GM19043 (cell line): Measurements from ENCODE around the gene LSAMP.
"Not testable (repeated sequence)": the region's sequence is repeated elsewhere in the genome, so short reads cannot be mapped to it uniquely, and the experiment has no call there.

Experiments
- ATAC-seq: cut with Tn5 transposase; IDR thresholded peaks from one replicate; pipeline ENCODE4 v1.9.1; 2021; ENCODE audit warnings: low read depth; ENCODE audit not compliant: unreplicated experiment

LSAMP gene

GRCh38 chr3:115862099-115862498 is 583.2 kb downstream of the LSAMP start:
- ATAC-seq = no peak

DNA sequence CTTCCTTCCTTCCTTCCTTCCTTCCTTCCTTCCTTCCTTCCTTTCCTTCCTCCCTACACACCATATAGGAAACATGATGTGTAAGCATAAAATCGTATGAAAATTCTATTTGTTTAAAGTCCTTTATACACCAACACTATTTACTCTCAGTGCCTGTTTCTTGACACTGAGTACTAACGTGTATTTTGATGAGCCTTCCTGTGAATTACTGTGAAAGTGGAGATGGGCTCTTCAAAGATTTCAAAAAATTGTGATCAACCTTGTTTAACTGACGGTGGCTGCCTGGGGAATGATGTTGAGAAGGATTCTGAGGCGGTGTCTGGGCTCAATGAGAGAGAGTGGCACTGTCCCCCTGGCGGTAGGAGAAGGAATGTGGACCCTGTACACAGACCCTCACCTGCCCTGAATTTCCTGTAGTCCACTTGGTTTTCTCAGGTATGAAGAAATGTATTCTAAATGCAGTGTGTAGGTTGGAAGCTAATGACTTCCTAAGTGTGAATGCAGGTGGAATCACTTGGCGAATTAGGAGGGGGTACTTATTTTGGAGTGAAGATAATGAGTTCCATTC is 584.0 kb downstream of the LSAMP start:
- no peak for ATAC-seq

GRCh38 chr3:115860766-115861165 is 584.5 kb downstream of the LSAMP start:
- no peak for ATAC-seq

DNA sequence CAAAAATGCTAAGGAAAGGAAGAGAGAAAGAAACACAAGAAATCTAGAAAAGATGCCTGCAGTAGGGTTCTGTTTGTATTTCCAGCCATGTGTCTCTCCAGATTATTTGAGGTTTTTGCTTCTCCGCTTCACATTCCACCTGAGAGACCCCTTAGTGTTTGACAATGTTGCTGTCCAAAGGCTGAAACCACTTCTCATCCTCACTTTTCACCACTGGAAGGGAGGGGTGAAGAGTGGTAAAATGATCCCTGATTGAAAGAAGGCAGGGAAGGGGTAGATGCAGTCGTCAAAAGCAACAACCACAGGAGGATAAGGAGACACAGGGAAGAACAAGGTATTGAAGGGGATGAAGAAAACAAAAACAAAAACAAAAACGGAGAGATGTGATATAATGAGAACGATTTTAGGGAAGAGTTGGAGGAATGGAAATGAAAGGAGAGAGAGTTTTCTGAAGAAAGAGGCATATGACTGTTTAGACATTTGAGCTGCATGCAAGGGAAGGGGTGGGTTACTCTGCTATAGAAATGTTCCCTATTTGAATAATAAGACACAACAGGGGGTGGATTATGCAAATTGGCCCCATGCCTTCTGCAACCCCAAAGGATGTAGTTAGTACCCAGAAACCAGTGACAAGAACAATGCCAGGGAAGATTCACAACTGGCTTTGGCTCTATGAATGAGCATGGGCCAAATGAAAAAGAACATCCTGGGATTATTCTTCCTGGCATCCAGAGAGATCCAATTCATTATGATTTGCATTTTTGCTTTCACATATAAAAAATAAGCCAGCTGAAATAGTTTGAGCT is 586.1 kb downstream of the LSAMP start:
- no peak for ATAC-seq

- ATAC-seq = no peak
Observed at GRCh38 chr3:115857518-115858136, 587.7 kb downstream of the LSAMP start.

- ATAC-seq = no peak
Observed at GRCh38 chr3:115855911-115856310, 589.4 kb downstream of the LSAMP start.

DNA sequence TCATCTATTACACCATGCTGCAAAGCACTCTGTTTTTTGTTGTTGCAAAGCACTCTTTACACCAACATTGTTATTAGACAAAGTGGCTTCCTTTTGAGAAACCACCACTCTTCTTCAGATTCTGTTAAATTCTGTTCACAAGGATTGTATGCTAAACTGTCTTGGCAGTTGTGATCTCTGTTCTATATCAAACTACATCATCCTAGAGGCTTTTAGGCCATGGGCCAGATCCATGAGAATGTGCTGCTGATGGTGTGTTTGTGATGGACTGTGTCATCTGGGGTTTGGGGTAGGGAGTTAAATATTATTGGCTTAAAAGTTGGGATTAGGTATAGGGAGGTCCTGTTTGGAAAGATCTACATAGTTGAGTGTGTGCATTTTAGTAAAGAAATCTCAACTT is 592.2 kb downstream of the LSAMP start:
- ATAC-seq = no peak

DNA sequence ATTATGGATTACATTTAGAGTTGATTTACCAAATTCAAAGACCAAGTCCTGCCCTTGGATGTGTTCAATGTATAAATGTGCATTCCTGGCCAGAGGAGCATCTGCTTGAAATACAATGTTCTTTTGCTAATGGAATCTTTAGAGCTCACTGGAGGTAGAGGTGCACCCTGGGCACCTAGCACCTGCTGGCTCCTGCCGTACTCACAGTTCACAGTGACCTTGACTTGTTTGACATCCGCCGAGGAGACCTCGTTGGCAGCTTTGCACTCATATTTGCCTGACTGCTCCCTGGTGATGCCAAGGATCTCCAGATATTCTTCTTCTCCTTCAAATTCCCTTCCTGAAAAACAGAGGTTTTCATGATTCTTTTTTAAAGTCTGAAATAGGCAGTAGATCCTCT is 593.0 kb downstream of the LSAMP start:
- no peak for ATAC-seq

DNA sequence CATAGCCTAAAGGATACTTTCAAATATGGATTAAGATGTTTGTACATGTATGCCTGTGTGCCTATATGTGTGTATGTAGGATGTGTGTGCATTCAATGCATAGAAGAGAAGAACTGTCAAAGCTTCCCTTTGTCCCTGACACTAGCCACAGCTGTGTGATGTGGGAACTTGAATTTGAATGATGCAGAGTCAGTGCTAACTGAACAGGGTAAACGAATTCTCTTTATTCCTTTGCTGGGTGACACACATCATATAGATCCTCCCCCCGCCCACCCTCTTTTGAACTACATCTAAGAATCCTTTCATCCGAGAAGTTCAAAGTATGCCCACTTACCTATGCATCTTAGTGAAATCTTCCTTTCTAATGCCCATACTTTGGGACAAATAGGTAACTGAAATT is 593.7 kb downstream of the LSAMP start:
- ATAC-seq = no peak

- no peak for ATAC-seq
Observed at GRCh38 chr3:115848641-115849040, 596.6 kb downstream of the LSAMP start.

- no peak for ATAC-seq
Observed at GRCh38 chr3:115845986-115846385, 599.3 kb downstream of the LSAMP start.

GRCh38 chr3:115844729-115845128 is 600.6 kb downstream of the LSAMP start:
- ATAC-seq = not testable (repeated sequence)

GRCh38 chr3:115843206-115843605 is 602.1 kb downstream of the LSAMP start:
- ATAC-seq = no peak

GRCh38 chr3:115839246-115839645 is 606.0 kb downstream of the LSAMP start:
- ATAC-seq = no peak

DNA sequence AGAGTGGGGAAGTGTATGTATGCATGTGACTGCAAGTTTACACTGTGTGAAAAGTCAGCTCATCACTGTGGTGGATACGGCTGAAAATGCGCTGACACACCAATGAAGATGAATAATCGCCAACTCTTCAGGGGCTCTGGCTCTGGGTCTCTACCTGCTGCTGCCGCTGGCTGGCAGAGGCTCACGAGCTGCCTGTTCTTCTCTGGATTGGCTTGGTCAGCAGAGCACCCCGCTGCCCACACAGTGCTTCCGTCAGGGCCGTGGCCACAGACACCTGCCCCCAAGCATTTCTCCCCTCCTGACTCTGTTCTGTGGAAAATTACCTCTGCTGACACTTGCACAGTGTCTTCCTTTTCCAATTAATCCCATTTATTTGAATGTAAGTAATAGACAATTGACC is 606.5 kb downstream of the LSAMP start:
- no peak for ATAC-seq

GRCh38 chr3:115836944-115837343 is 608.3 kb downstream of the LSAMP start:
- ATAC-seq = no peak

- ATAC-seq = no peak
Observed at GRCh38 chr3:115835946-115836345, 609.3 kb downstream of the LSAMP start.

- no peak for ATAC-seq
Observed at GRCh38 chr3:115834068-115834467, 611.2 kb downstream of the LSAMP start.

DNA sequence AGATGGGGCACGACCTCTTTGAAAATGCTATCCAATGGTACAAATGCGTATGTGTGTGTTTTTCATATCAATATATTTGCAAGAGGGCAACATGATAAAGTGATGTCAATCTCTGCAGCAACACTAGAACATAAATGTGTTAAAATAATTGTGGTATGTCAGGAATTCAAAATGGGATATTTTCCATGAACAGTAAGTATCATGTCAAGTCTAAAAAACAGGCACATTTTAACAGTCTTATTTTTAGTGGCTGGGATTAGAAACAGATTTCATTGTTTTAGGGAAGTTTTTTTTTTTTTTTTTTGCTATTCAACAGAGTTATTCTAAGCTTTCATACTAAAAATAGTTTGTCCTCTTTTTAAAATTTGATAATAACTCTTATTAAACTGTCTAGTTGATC is 612.2 kb downstream of the LSAMP start:
- ATAC-seq = no peak

- no peak for ATAC-seq
Observed at GRCh38 chr3:115832265-115832664, 613.0 kb downstream of the LSAMP start.

DNA sequence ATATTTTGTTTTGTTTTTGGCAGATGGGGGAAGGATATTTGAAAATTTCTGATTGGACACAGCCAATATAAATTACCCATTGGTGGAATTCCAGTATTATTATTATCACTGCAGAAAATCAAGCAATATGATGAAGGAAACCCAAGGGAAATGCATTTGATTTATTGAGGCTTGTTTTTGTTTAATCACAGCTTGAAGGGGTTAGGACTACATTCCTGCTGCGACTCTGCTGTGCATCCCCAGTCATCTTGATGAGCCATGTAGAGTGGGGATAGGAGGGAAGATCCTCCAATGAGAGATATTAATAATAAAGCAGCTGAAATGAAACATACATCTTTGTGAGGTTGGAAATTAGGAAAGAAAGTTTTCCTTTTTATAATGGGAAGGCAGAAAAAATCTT is 613.4 kb downstream of the LSAMP start:
- ATAC-seq = no peak
